Hepatocyte (in vitro differentiated cells): ENCODE data around the gene CELSR1. TPM values are rescaled to one million over a fixed set of nuclear protein-coding genes. Genes with fewer than 3 reads are reported as not detected.

Source experiments
- DNase-seq: peaks from one replicate; pipeline ENCODE4 v3.0.0-alpha.2; 2016; ENCODE audit warnings: low spot score
- H2AFZ ChIP-seq: fragments of 200-600 bp; sonication (generic); 2 replicates; pipeline ENCODE4 v1.6.0; 2016; ENCODE audit warnings: antibody characterized with exemption, mild to moderate bottlenecking
- H3K27ac ChIP-seq: fragments of 200-600 bp; sonication (generic); 2 replicates; pipeline ENCODE4 v1.5.1; 2016; ENCODE audit warnings: mild to moderate bottlenecking
- H3K27me3 ChIP-seq: fragments of 200-600 bp; sonication (generic); 2 replicates; pipeline ENCODE4 v1.6.1; 2016
- H3K36me3 ChIP-seq: fragments of 200-600 bp; sonication (generic); replicated peaks from 2 replicates; pipeline ENCODE4 v1.5.1; 2016; ENCODE audit warnings: low read depth; ENCODE audit not compliant: insufficient read depth
- H3K4me1 ChIP-seq: fragments of 200-600 bp; sonication (generic); 2 replicates; pipeline ENCODE4 v1.5.1; 2016; ENCODE audit warnings: mild to moderate bottlenecking, moderate library complexity; ENCODE audit not compliant: insufficient read depth
- H3K4me2 ChIP-seq: fragments of 200-600 bp; sonication (generic); 2 replicates; pipeline ENCODE4 v1.6.0; 2016
- H3K4me3 ChIP-seq: fragments of 200-600 bp; sonication (generic); 2 replicates; pipeline ENCODE4 v1.5.1; 2016; ENCODE audit warnings: mild to moderate bottlenecking
- H3K79me2 ChIP-seq: fragments of 200-600 bp; sonication (generic); 2 replicates; pipeline ENCODE4 v1.6.0; 2017; ENCODE audit warnings: mild to moderate bottlenecking
- H3K9me2 ChIP-seq: fragments of 200-600 bp; sonication (generic); replicated peaks from 2 replicates; pipeline ENCODE4 v1.6.0; 2017; ENCODE audit warnings: mild to moderate bottlenecking; ENCODE audit not compliant: insufficient read depth
- H3K9me3 ChIP-seq: fragments of 200-600 bp; sonication (generic); 2 replicates; pipeline ENCODE4 v1.5.1; 2016; ENCODE audit warnings: low read depth, mild to moderate bottlenecking
- H4K20me1 ChIP-seq: fragments of 200-600 bp; sonication (generic); 2 replicates; pipeline ENCODE4 v1.6.0; 2016; ENCODE audit warnings: mild to moderate bottlenecking; ENCODE audit not compliant: insufficient read depth, poor library complexity, severe bottlenecking
- CTCF ChIP-seq: fragments of 200-600 bp; sonication (generic); IDR thresholded peaks from 2 replicates; pipeline ENCODE4 v1.5.1; 2016; ENCODE audit warnings: antibody characterized with exemption, mild to moderate bottlenecking; ENCODE audit not compliant: poor library complexity
- EZH2 ChIP-seq: fragments of 200-600 bp; sonication (generic); IDR thresholded peaks from 2 replicates; pipeline ENCODE4 v1.6.1; 2016; ENCODE audit warnings: antibody characterized with exemption, mild to moderate bottlenecking, borderline replicate concordance
- EZH2phosphoT487 ChIP-seq: fragments of 200-600 bp; sonication (generic); IDR thresholded peaks from one replicate; pipeline ENCODE4 v1.6.1; 2018; ENCODE audit warnings: antibody characterized with exemption, mild to moderate bottlenecking, low read depth, moderate library complexity; ENCODE audit not compliant: unreplicated experiment, severe bottlenecking
- WGBS: methylation state at CpG from one replicate; pipeline ENCODE4 v1.1.6; 2016; ENCODE audit warnings: low lambda C conversion rate; ENCODE audit errors: missing lambda C conversion rate; 5-methylcytosine and 5-hydroxymethylcytosine counted together
- polyA plus RNA-seq: library from polyadenylated mRNA; unstranded; fragments of >200 nt; fragmentation: Nextera tagmentation; extraction: Ambion mirVana; gene quantifications from 2 replicates; pipeline ENCODE4 v1.2.1, GENCODE V29; 2016
- total RNA-seq: library from RNA; depleted of rRNA; stranded (reverse); fragments of >200 nt; gene quantifications from 2 replicates; pipeline ENCODE4 v1.2.3, GENCODE V29; 2014

Gene CELSR1
- total and polyA plus RNA-seq, 2 experiments from 2014 or later: 3.0 to 8.7 TPM

- Histone ChIP-seq H3K9me3 (no peaks in the 10 kb centered on the region), H3K4me1 (no peaks in the 10 kb centered on the region), H4K20me1 (no peaks in the 10 kb centered on the region), H3K27me3 (no peaks in the 10 kb centered on the region), H3K4me2 (no peak overlapping the region), H3K9me2 (no peaks in the 10 kb centered on the region), H2AFZ (no peak overlapping the region), H3K4me3 (no peak overlapping the region), H3K27ac (no peak overlapping the region), H3K79me2 (no peaks in the 10 kb centered on the region), H3K36me3 (no peaks in the 10 kb centered on the region)
- no peak for DNase-seq
- WGBS: 92% methylated on average over 11 of the region's 11 CpGs
- no peak for TF ChIP-seq EZH2phosphoT487
- no peak for TF ChIP-seq EZH2
- no peak for TF ChIP-seq CTCF
These were observed 72.1 kb downstream of the CELSR1 start for GRCh38 chr22:46465345-46465720.

GRCh38 chr22:46464701-46465344 lies 72.6 kb downstream of the CELSR1 start:
- WGBS: 92% methylated on average over 17 of the region's 18 CpGs
- no peak for DNase-seq
- H3K79me2 ChIP-seq: no peaks in the 10 kb centered on the region

GRCh38 chr22:46464296-46464695 lies 73.1 kb downstream of the CELSR1 start:
- H3K9me2 ChIP-seq: no peaks in the 10 kb centered on the region
- no peak for TF ChIP-seq CTCF
- no peak for TF ChIP-seq EZH2
- TF ChIP-seq EZH2phosphoT487: no peak
- 96% methylated on average over 8 of the region's 8 CpGs for WGBS
- no peaks in the 10 kb centered on the region for H3K27me3 ChIP-seq
- DNase-seq: no peak
- no peak overlapping the region for H2AFZ ChIP-seq
- no peaks in the 10 kb centered on the region for H3K9me3 ChIP-seq
- no peaks in the 10 kb centered on the region for H4K20me1 ChIP-seq
- H3K79me2 ChIP-seq: no peaks in the 10 kb centered on the region
- no peaks in the 10 kb centered on the region for H3K36me3 ChIP-seq
- H3K4me3 ChIP-seq: no peak overlapping the region
- H3K4me1 ChIP-seq: no peaks in the 10 kb centered on the region
- no peak overlapping the region for H3K27ac ChIP-seq
- H3K4me2 ChIP-seq: no peak overlapping the region

More at GRCh38 chr22:46464701-46465344, 72.6 kb downstream of the CELSR1 start:
- H3K9me3 ChIP-seq: no peaks in the 10 kb centered on the region
- H3K27ac ChIP-seq: no peak overlapping the region
- TF ChIP-seq CTCF: no peak
- TF ChIP-seq EZH2: no peak
- TF ChIP-seq EZH2phosphoT487: no peak
- H2AFZ ChIP-seq: no peak overlapping the region
- no peak overlapping the region for H3K4me2 ChIP-seq
- no peaks in the 10 kb centered on the region for H3K9me2 ChIP-seq
- H3K4me1 ChIP-seq: no peaks in the 10 kb centered on the region
- no peaks in the 10 kb centered on the region for H3K36me3 ChIP-seq
- H4K20me1 ChIP-seq: no peaks in the 10 kb centered on the region
- H3K4me3 ChIP-seq: no peak overlapping the region
- no peaks in the 10 kb centered on the region for H3K27me3 ChIP-seq
